A204.1 (cell line): ENCODE measurements around the gene MYH11.
"Not testable (repeated sequence)": the region's sequence is repeated elsewhere in the genome, so short reads cannot be mapped to it uniquely, and the experiment has no call there.

ENCODE experiments used
- FAIRE-seq: peaks from 2 replicates; lab custom pipeline; 2012; peaks lifted over from hg19 to GRCh38; lab: Jason Lieb, UNC

Gene MYH11

GRCh38 chr16:15714393-15715172 lies 142.2 kb downstream of the MYH11 start:
- no peak for FAIRE-seq

DNA sequence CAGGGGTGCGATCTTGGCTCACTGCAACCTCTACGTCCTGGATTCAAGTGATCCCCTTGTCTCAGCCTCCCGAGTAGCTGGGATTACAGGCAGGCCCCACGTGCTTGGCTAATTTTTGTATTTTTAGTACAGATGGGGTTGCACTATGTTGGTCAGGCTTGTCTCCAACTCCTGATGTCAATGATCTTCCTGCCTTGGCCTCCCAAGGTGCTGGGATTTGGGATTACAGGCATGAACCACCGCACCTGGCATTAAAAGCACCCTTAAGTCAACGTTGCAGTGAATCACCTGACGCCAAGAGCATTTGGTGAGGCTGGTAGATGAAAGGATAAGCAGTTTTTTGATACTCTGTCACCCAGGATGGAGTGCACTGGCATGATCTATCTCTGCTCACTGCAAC lies 147.8 kb downstream of the MYH11 start:
- no peak for FAIRE-seq

DNA sequence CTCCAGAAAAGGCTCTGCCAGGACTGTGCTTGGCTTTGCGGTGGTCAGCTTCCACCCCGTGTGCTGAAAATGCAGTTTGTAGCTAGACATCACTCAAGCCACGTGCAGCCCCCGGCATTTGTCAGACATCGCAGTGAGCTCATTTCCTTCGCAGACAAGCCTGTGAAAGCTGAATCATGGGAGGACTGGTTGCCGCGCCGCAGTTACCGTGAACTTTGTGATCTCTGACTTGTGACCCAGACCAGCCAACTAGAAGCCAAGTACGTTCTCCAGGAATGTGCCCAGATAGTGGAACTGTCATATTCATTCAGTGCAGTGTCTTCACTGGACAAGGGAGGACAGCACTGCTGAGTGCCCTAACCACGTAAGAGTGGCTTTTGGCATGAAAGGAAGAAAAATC lies 148.7 kb downstream of the MYH11 start:
- no peak for FAIRE-seq

DNA sequence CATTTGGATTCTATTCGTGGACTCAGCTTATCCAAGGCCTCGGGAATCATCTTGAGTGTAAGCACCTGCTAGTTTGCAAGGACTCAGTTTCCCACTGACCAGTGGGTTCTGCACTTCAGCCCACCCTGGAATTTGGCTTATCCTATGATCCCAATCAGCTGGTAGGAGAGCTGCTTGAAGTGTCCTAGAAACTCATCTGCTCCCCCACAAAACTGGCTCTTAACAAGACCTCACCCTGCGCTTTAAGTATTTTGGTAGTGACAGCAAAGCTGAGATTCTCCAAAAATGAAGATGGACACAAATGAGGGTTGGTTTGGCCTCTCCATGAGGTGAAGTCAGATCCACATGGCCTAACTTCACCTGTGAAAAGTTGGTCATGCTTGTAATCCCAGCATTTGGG lies 149.5 kb downstream of the MYH11 start:
- FAIRE-seq, result no peak

DNA sequence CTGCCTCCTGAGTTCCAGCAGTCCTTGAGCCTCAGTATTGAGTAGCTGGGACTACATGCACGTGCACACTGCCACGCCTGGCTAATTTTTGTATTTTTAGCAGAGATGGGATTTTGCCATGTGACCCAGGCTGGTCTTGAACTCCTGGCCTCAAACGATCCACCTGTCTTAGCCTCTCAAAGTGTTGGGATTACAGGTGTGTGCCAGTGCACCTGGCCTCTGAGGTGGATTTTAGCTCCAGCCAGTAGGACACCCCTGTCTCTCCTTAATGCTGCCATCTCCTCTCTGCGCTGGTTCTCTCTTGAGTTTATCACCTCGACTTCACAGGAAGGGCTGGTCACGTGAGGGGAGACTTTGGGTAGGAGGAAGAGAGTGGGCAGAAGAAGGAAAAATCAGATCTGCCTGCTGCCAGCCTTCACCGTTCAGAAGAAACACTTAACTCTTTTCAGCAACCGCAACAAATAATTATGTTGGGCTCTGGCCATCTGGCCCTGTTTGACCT lies 151.7 kb downstream of the MYH11 start:
- FAIRE-seq, result no peak

DNA sequence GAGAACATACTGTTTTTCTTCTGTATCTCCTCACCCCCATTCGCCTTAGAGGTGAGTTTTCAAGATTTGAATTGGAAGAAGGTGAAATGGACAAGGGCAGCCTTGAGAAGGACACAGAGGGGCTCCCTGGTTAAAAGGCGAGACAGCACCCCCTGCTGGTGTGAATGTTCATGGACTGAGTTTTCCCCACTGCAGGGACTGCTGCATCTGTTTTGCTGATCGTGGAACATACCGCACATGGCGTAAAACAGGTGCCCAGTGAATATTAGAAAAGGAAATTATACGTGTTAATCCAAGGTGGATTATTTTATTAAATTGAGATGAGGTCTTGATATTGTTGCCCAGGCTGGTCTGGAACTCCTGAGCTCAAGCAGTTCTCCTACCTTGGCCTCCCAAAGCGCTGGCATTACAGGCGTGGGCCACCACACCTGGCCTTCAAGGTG lies 152.3 kb downstream of the MYH11 start:
- no peak for FAIRE-seq

DNA sequence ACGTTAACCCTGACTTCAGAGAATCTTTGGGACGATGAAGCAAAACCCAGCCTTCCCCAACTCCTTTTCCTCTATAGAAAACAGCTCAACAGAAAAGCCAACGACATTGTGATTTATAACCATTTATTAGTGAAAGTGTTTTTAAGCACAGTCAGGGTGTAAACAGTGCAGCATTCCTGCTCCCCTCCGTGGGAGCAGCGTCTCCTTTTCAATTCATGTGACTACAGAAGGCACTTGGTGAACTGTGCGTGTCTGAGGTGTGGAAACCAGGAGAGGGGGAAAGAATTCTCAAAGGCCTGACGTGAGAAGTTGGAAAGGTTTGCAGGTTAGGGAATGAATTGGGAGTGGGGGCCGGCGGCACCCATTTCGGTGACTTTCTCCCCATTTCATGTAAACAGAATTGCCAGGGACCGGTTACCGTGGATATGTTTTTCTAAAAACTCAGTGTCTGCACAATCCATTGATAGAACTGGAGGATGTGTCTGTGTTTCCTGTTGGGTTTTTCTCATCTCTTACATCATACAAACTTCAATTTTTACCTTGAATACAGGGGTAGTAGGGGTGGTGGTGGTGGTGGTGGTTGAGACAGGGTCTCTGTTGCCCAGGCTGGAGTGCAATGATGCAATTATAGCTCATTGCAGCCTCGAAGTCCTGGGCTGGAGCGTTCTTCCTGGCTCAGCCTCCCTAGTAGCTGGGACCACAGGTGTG lies 153.6 kb downstream of the MYH11 start:
- no peak for FAIRE-seq

GRCh38 chr16:15701975-15702970 lies 154.6 kb downstream of the MYH11 start:
- no peak for FAIRE-seq

DNA sequence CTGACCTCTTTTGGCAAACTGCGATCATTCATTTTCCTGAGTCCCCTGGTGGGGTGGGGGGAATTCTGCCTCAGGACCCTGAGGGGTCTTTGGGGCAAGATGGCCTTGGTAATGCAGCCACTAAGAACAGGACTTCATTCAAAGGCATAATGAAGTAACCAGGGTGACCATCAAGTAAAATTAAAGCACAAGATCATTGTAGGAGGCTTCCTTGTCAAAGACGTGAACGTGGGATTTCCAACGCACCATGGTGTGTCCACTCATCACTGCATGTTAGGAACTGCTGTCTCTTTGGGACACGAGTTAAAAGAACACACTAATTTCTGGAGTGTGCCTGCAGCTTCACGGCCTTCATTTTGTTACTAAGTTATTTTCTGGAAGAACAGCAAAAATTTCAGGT lies 155.5 kb downstream of the MYH11 start:
- FAIRE-seq, result no peak

DNA sequence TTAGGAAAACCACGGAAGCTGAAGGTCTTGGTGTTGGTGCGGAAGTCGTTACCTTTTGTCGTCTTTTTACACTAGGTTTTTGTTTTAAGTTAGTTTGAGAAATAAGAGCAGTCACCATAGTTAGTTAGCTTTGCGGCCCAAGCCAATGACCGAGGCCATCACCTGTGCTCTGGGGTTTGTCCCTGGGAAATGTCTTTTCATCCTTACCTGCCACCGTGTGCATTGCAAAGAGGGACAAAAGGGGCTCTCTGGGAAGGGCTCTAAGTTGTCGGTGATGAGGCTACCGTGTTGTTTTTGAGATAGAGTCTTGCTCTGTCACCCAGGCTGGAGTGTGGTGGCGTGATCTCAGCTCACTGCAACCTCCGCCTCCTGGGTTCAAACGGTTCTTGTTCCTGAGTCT lies 157.0 kb downstream of the MYH11 start:
- no peak for FAIRE-seq

DNA sequence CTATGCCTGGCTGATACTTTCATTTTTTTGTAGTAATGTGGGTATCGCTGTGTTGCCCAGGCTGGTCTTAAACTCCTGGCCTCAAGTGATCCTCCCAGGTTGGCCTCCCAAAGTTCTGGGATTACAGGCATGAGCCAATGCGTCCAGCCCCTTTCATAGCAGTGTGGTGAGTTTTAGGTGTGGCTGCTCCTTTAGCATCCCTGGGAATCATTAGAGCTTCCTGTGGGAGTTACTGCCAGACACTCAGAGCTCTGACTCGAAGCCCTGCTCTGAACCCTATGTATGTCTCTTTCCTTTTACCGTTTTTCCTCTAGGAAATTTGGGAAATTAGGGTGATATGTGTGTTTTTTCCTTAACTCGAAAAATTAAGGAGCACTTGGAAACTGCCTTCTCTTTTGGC lies 162.3 kb downstream of the MYH11 start:
- FAIRE-seq, result no peak

- not testable (repeated sequence) for FAIRE-seq
Observed at GRCh38 chr16:15692508-15692907, 164.3 kb downstream of the MYH11 start.

- no peak for FAIRE-seq
Observed at GRCh38 chr16:15691046-15691445, 165.8 kb downstream of the MYH11 start.

DNA sequence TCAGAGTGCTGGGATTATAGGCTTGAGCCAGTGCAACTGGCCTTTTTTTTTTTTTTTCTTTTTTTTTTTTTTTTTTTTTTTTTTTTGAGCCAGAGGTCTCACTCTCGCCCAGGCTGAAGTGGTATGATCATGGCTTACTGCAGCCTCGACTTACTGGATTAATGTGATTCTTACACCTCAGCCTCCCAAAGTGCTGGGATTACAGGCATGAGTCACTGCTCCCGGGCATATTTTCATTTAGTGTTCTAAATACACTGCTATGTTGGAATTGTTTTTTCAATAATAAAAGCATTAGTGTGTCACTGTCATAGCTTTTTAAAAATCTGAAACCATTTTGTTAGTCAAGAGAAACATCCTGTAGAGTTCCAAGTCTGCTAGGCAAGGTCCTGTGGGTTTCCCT lies 166.5 kb downstream of the MYH11 start:
- no peak for FAIRE-seq

GRCh38 chr16:15689290-15689689 lies 167.5 kb downstream of the MYH11 start:
- no peak for FAIRE-seq

- FAIRE-seq, result no peak
Observed at GRCh38 chr16:15686287-15686686, 170.5 kb downstream of the MYH11 start.

- peak; percentile 27 for FAIRE-seq
Observed at GRCh38 chr16:15682105-15682570, 174.7 kb downstream of the MYH11 start.

GRCh38 chr16:15677447-15677846 lies 179.4 kb downstream of the MYH11 start:
- no peak for FAIRE-seq

GRCh38 chr16:15676506-15676905 lies 180.3 kb downstream of the MYH11 start:
- FAIRE-seq, result no peak

DNA sequence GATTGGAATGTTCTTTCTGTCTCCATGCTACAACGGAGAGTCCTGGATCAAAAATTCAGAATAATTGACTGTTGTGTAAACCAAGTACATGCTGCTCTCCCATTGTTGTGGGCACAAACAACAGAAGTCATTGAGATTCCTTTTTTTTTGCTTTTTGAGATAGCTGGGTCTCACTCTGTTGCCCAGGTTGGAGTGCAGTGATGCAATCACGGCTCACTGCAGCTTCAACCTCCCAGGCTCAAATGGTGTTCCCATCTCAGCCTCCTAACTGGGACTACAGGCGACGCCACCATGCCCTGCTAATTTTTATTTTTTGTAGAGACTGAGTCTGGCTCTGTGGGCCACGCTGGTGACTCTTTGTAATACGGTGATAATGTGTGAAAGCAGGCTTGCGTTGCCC lies 182.3 kb downstream of the MYH11 start:
- no peak for FAIRE-seq

- no peak for FAIRE-seq
Observed at GRCh38 chr16:15672514-15673167, 184.2 kb downstream of the MYH11 start.

- not testable (repeated sequence) for FAIRE-seq
Observed at GRCh38 chr16:15672127-15672513, 184.7 kb downstream of the MYH11 start.
